T-helper 2 cell (primary cell): ENCODE data around the gene U2AF1L4.
A peak's percentile ranks its signal among the peaks of the same experiment; 100 is the strongest.
"Not testable (repeated sequence)": the region's sequence is repeated elsewhere in the genome, so short reads cannot be mapped to it uniquely, and the experiment has no call there.

Experiments used
- DNase-seq, 5 experiments: peaks; one replicate each; pipeline versions ENCODE4 v3.0.0 to v3.0.0-alpha.2; 2012 to 2022

U2AF1L4 gene

GRCh38 chr19:35780717-35781116, 35.5 kb upstream of the U2AF1L4 start:
- no peak for DNase-seq

GRCh38 chr19:35780058-35780457, 34.8 kb upstream of the U2AF1L4 start:
- DNase-seq: no peak

- DNase-seq: no peak
Measured at GRCh38 chr19:35779033-35779432, 33.8 kb upstream of the U2AF1L4 start.

GRCh38 chr19:35777961-35778360, 32.7 kb upstream of the U2AF1L4 start:
- DNase-seq: no peak

- no peak for DNase-seq
Measured at GRCh38 chr19:35777086-35777841, 32.0 kb upstream of the U2AF1L4 start.

GRCh38 chr19:35776102-35776788, 31.0 kb upstream of the U2AF1L4 start:
- DNase-seq: no peak

GRCh38 chr19:35775298-35776101, 30.3 kb upstream of the U2AF1L4 start, which contains the start of gene ARHGAP33:
ARHGAP33 (plus strand) TSS chr19:35775564; CDS start chr19:35775659, 95 bp downstream.
- DNase-seq: peak; percentile 97 to 99 (median 98)

GRCh38 chr19:35775046-35775297, 29.8 kb upstream of the U2AF1L4 start:
- DNase-seq: no peak

GRCh38 chr19:35774274-35775045, 29.2 kb upstream of the U2AF1L4 start:
- DNase-seq: no peak

GRCh38 chr19:35773020-35773806, 28.0 kb upstream of the U2AF1L4 start:
- DNase-seq: no peak

GRCh38 chr19:35772362-35772761, 27.1 kb upstream of the U2AF1L4 start:
- DNase-seq: not testable (repeated sequence)

- no peak for DNase-seq
Measured at GRCh38 chr19:35768082-35768421, 22.8 kb upstream of the U2AF1L4 start.

- no peak for DNase-seq
Measured at GRCh38 chr19:35767288-35768081, 22.3 kb upstream of the U2AF1L4 start.

GRCh38 chr19:35766571-35767104, 21.4 kb upstream of the U2AF1L4 start:
- no peak for DNase-seq

- DNase-seq: no peak
Measured at GRCh38 chr19:35764432-35765315, 19.5 kb upstream of the U2AF1L4 start.

GRCh38 chr19:35760711-35761349, 15.6 kb upstream of the U2AF1L4 start:
- no peak for DNase-seq

- no peak for DNase-seq
Measured at GRCh38 chr19:35759697-35760096, 14.5 kb upstream of the U2AF1L4 start.

- DNase-seq: peak; percentile 94 to 100 (median 97)
Measured at GRCh38 chr19:35757749-35758608, 12.8 kb upstream of the U2AF1L4 start, which contains the start of gene PROSER3. PROSER3 (plus strand) TSS chr19:35758176; CDS start chr19:35758216, 40 bp downstream.
